ENCODE data around the gene SYPL2. TPM values are rescaled to one million over a fixed set of nuclear protein-coding genes. Genes with fewer than 3 reads are reported as not detected.

The SYPL2 gene
- total RNA-seq, 3 donors from 2014 or later, result 0.44 to 1.4 (median 0.66) TPM

GRCh38 chr1:109482242-109482641, 15.9 kb downstream of the SYPL2 start:
- H3K4me1 ChIP-seq, result peaks cover 0 to 8% of the 10 kb centered on the region in 2 donors
- no peaks in the 10 kb centered on the region for H3K9me3 ChIP-seq
- intact Hi-C loops (cut with DNase I; ENCODE audit: low total_unique reads), result no loop called here
- H3K27ac ChIP-seq, result no peak overlapping the region
- H3K36me3 ChIP-seq, result no peaks in the 10 kb centered on the region
- no peak overlapping the region for H3K4me3 ChIP-seq
- no peak for DNase-seq (ENCODE audit: low spot score in 2 of 2)
- no peaks in the 10 kb centered on the region for H3K27me3 ChIP-seq
- TF ChIP-seq POLR2AphosphoS5 (IDR thresholded peaks at IDR 0.05) (no peak), CTCF (IDR thresholded peaks at IDR 0.05) (no peak), POLR2A (IDR thresholded peaks at IDR 0.05) (no peak)

- no peak for DNase-seq (ENCODE audit: low spot score in 2 of 2)
- Histone ChIP-seq H3K4me3 (peak overlapping the region; percentile 69 to 88 (median 70)), H3K36me3 (no peaks in the 10 kb centered on the region), H3K9me3 (no peaks in the 10 kb centered on the region), H3K27ac (peak overlapping the region in 1 of 2 donors; percentile 43), H3K27me3 (no peaks in the 10 kb centered on the region), H3K4me1 (peaks cover 0 to 8% of the 10 kb centered on the region in 2 donors)
- no peak for TF ChIP-seq POLR2A (IDR thresholded peaks at IDR 0.05)
- intact Hi-C loops (cut with DNase I; ENCODE audit: low total_unique reads), result no loop called here
Observed at GRCh38 chr1:109482791-109483671, 16.7 kb downstream of the SYPL2 start.

- Histone ChIP-seq H3K4me1 (peaks cover 0 to 8% of the 10 kb centered on the region in 2 donors), H3K4me3 (peak within 1 kb of the TSS; percentile 69 to 88 (median 70)), H3K9me3 (no peaks in the 10 kb centered on the region), H3K36me3 (peaks cover 1% of the 10 kb centered on the region), H3K27me3 (no peaks in the 10 kb centered on the region), H3K27ac (peak within 1 kb of the TSS; percentile 97 to 100)
- intact Hi-C loops (cut with DNase I; ENCODE audit: low total_unique reads), result no loop called here
- TF ChIP-seq CTCF (IDR thresholded peaks at IDR 0.05) (no peak), POLR2A (IDR thresholded peaks at IDR 0.05) (no peak), POLR2AphosphoS5 (IDR thresholded peaks at IDR 0.05) (peak in 1 of 3 donors; percentile 73)
- DNase-seq (ENCODE audit: low spot score in 2 of 2), result peak; percentile 89
Observed at GRCh38 chr1:109483672-109484518, 17.5 kb downstream of the SYPL2 start, which contains the start of gene ATXN7L2. Gene ATXN7L2, plus strand, starts transcription at chr1:109483905. Its CDS starts 49 bp downstream, at chr1:109483954.

- no peaks in the 10 kb centered on the region for H3K9me3 ChIP-seq
- no peaks in the 10 kb centered on the region for H3K27me3 ChIP-seq
- peaks cover 5% of the 10 kb centered on the region for H3K36me3 ChIP-seq
- H3K4me1 ChIP-seq, result peaks cover 0 to 8% of the 10 kb centered on the region in 2 donors
- H3K4me3 ChIP-seq, result peak overlapping the region; percentile 69 to 88 (median 70)
- no peak for TF ChIP-seq POLR2A (IDR thresholded peaks at IDR 0.05)
- no peak for TF ChIP-seq CTCF (IDR thresholded peaks at IDR 0.05)
- no peak for TF ChIP-seq POLR2AphosphoS5 (IDR thresholded peaks at IDR 0.05)
- DNase-seq (ENCODE audit: low spot score in 2 of 2), result no peak
- intact Hi-C loops (cut with DNase I; ENCODE audit: low total_unique reads), result no loop called here
- peak overlapping the region in 1 of 2 donors; percentile 97 for H3K27ac ChIP-seq
Observed at GRCh38 chr1:109484519-109484975, 18.2 kb downstream of the SYPL2 start.

- intact Hi-C loops (cut with DNase I; ENCODE audit: low total_unique reads), result no loop called here
- no peak for DNase-seq (ENCODE audit: low spot score in 2 of 2)
- Histone ChIP-seq H3K36me3 (peaks cover 5% of the 10 kb centered on the region), H3K27ac (no peak overlapping the region), H3K27me3 (no peaks in the 10 kb centered on the region), H3K4me3 (peak overlapping the region in 2 of 3 donors; percentile 70 to 88), H3K4me1 (peaks cover 0 to 8% of the 10 kb centered on the region in 2 donors), H3K9me3 (no peaks in the 10 kb centered on the region)
- TF ChIP-seq POLR2AphosphoS5 (IDR thresholded peaks at IDR 0.05) (no peak), POLR2A (IDR thresholded peaks at IDR 0.05) (no peak), CTCF (IDR thresholded peaks at IDR 0.05) (no peak)
Observed at GRCh38 chr1:109485001-109485400, 18.7 kb downstream of the SYPL2 start.
